HCT116 (cell line): ENCODE results near the gene FAM98C. TPM values are rescaled to one million over a fixed set of nuclear protein-coding genes. Genes with fewer than 3 reads are reported as not detected.

ENCODE experiments used
- ATAC-seq: fragments of 200-7000 bp; cut with Tn5 transposase; 2 replicates; pipeline ENCODE4 v1.9.1; 2020; ENCODE audit warnings: mild to moderate bottlenecking, moderate library complexity
- BruUV-seq: library from RNA; stranded (reverse); fragments of 400-500 nt; replicated peaks from 2 replicates; lab custom pipeline; 2021; lab: Mats Ljungman, UMichigan
- CTCF ChIA-PET: fragments of 300-600 bp; sonication (Branson Sonifier 250); formaldehyde crosslinking; loops from one replicate; lab custom pipeline; 2021; ENCODE audit warnings: antibody characterized with exemption; lab: Charles Lee
- POLR2A ChIA-PET: fragments of 300-600, 350-600 bp; sonication (Branson Sonifier 250); formaldehyde crosslinking; loops from one replicate; lab custom pipeline; 2021; ENCODE audit warnings: antibody characterized with exemption; lab: Charles Lee
- RAD21 ChIA-PET, 2 experiments: fragments of 300-600 bp; sonication (Branson Sonifier 250); formaldehyde crosslinking; loops; one replicate each; lab custom pipeline; 2023; ENCODE audit warnings: low total read pairs in 2 of 2; ENCODE audit not compliant: uncharacterized antibody in 2 of 2, unreplicated experiment in 2 of 2, low non-redundant PET in 1 of 2; lab: Charles Lee
- DNase-seq: peaks from one replicate; pipeline ENCODE4 v3.0.0-alpha.2; 2010; ENCODE audit warnings: low read depth, low spot score
- H2AFZ ChIP-seq: fragments of 200-600 bp; shearing (Covaris generic), sonication (generic); 2 replicates; pipeline ENCODE4 v1.6.1; 2017; ENCODE audit warnings: low read depth, mixed run types, mixed read lengths, antibody characterized with exemption, low read length; ENCODE audit not compliant: poor library complexity, severe bottlenecking
- H3K27ac ChIP-seq: 2 replicates; pipeline ENCODE4 v1.5.1; 2012; ENCODE audit warnings: low read depth, low read length
- H3K27me3 ChIP-seq: fragments of 200-600 bp; sonication (generic); 2 replicates; pipeline ENCODE4 v1.6.1; 2016; ENCODE audit warnings: mixed run types, low read length, mixed read lengths; ENCODE audit not compliant: insufficient read depth
- H3K36me3 ChIP-seq, 2 experiments: fragments of 200-500 bp in 1 of 2; fragments of 200-600 bp in 1 of 2; sonication (Bioruptor generic) in 1 of 2; sonication (generic) in 1 of 2; 2 replicates each; pipeline versions ENCODE4 v1.5.1 to v1.6.1; 2014 to 2016; ENCODE audit warnings: low read length in 2 of 2, inconsistent platforms in 1 of 2, mixed read lengths in 1 of 2, mixed run types in 1 of 2; ENCODE audit not compliant: insufficient read depth in 2 of 2, control insufficient read depth in 1 of 2
- H3K4me1 ChIP-seq, 2 experiments: fragments of 200-600 bp in 1 of 2; sonication (generic) in 1 of 2; 2 replicates each; pipeline versions ENCODE4 v1.5.1 to v1.6.1; 2012 to 2017; ENCODE audit warnings: low read length in 2 of 2, inconsistent platforms in 1 of 2, mild to moderate bottlenecking in 1 of 2, mixed read lengths in 1 of 2, mixed run types in 1 of 2, moderate library complexity in 1 of 2; ENCODE audit not compliant: insufficient read depth in 2 of 2, control insufficient read depth in 1 of 2
- H3K4me2 ChIP-seq: fragments of 200-600 bp; sonication (generic); 2 replicates; pipeline ENCODE4 v1.6.1; 2017; ENCODE audit warnings: mixed run types, low read length, mixed read lengths
- H3K4me3 ChIP-seq, 2 experiments: fragments of 200-600 bp in 1 of 2; sonication (generic) in 1 of 2; replicated peaks in 1 of 2; 2 replicates each; pipeline ENCODE4 v1.5.1; 2011 to 2016; ENCODE audit warnings: low read length in 2 of 2, control low read depth in 1 of 2, low read depth in 1 of 2, mild to moderate bottlenecking in 1 of 2, mixed read lengths in 1 of 2, mixed run types in 1 of 2
- H3K79me2 ChIP-seq: fragments of 200-600 bp; sonication (generic); 2 replicates; pipeline ENCODE4 v1.6.1; 2017; ENCODE audit warnings: mild to moderate bottlenecking, mixed run types, low read length, moderate library complexity, mixed read lengths; ENCODE audit not compliant: insufficient read depth
- H3K9ac ChIP-seq: fragments of 200-600 bp; sonication (generic); 2 replicates; pipeline ENCODE4 v1.6.1; 2016; ENCODE audit warnings: low read length, mixed read lengths
- H3K9me2 ChIP-seq: fragments of 200-600 bp; sonication (generic), shearing (Covaris generic); 2 replicates; pipeline ENCODE4 v1.6.1; 2017; ENCODE audit warnings: mixed run types, mild to moderate bottlenecking, moderate library complexity; ENCODE audit not compliant: insufficient read depth
- H3K9me3 ChIP-seq, 2 experiments: fragments of 200-500 bp in 1 of 2; fragments of 200-600 bp in 1 of 2; sonication (Bioruptor generic) in 1 of 2; sonication (generic) in 1 of 2; 2 replicates each; pipeline ENCODE4 v1.6.1; 2014 to 2017; ENCODE audit warnings: low read length in 2 of 2, mixed read lengths in 2 of 2, inconsistent platforms in 1 of 2, low read depth in 1 of 2, mild to moderate bottlenecking in 1 of 2, mixed run types in 1 of 2, moderate library complexity in 1 of 2; ENCODE audit not compliant: control insufficient read depth in 1 of 2, insufficient read depth in 1 of 2
- H4K20me1 ChIP-seq: fragments of 200-600 bp; sonication (generic), shearing (Covaris generic); 2 replicates; pipeline ENCODE4 v1.6.1; 2017; ENCODE audit warnings: mixed run types, mild to moderate bottlenecking, moderate library complexity; ENCODE audit not compliant: insufficient read depth
- CBX3 ChIP-seq: IDR thresholded peaks from 2 replicates; pipeline ENCODE4 v1.6.1; 2012; ENCODE audit warnings: low read depth
- CEBPB ChIP-seq: IDR thresholded peaks from 2 replicates; pipeline ENCODE4 v1.6.1; 2012; ENCODE audit warnings: low read depth
- CTCF ChIP-seq, 3 experiments: fragments of 200-600 bp in 1 of 3; sonication (generic) in 1 of 3; IDR thresholded peaks in 2 of 3; conservative IDR thresholded peaks in 1 of 3; 2 replicates each; pipeline ENCODE4 v1.5.1; 2012 to 2017; ENCODE audit warnings: low read depth in 2 of 3, low read length in 2 of 3, antibody characterized with exemption in 1 of 3, borderline replicate concordance in 1 of 3, control low read depth in 1 of 3, mild to moderate bottlenecking in 1 of 3, mixed read lengths in 1 of 3, mixed run types in 1 of 3, moderate library complexity in 1 of 3; ENCODE audit not compliant: insufficient read depth in 1 of 3
- EGR1 ChIP-seq: IDR thresholded peaks from 2 replicates; pipeline ENCODE4 v1.6.1; 2012; ENCODE audit warnings: low read depth
- EZH2phosphoT487 ChIP-seq: fragments of 200-600 bp; IDR thresholded peaks from 2 replicates; pipeline ENCODE4 v1.6.1; 2018; ENCODE audit warnings: antibody characterized with exemption, borderline replicate concordance
- FOSL1 ChIP-seq: IDR thresholded peaks from 2 replicates; pipeline ENCODE4 v1.6.1; 2012; ENCODE audit warnings: low read depth
- JUND ChIP-seq: IDR thresholded peaks from 2 replicates; pipeline ENCODE4 v1.6.1; 2012
- POLR2A ChIP-seq: IDR thresholded peaks from 2 replicates; pipeline ENCODE4 v1.7.0; 2011; ENCODE audit warnings: borderline replicate concordance; ENCODE audit not compliant: insufficient read depth, insufficient read length; ENCODE audit errors: extremely low read depth
- RAD21 ChIP-seq: IDR thresholded peaks from 2 replicates; pipeline ENCODE4 v1.6.1; 2012; ENCODE audit warnings: low read depth, mild to moderate bottlenecking
- REST ChIP-seq: IDR thresholded peaks from 2 replicates; pipeline ENCODE4 v1.6.1; 2012; ENCODE audit warnings: low read depth
- SIN3A ChIP-seq: IDR thresholded peaks from 2 replicates; pipeline ENCODE4 v1.6.1; 2012; ENCODE audit warnings: low read depth
- SP1 ChIP-seq: IDR thresholded peaks from 2 replicates; pipeline ENCODE4 v1.6.1; 2012; ENCODE audit warnings: low read depth
- SRF ChIP-seq: IDR thresholded peaks from 2 replicates; pipeline ENCODE4 v1.6.1; 2012; ENCODE audit warnings: low read depth
- ZBTB33 ChIP-seq: IDR thresholded peaks from 2 replicates; pipeline ENCODE4 v1.6.1; 2011; ENCODE audit warnings: mild to moderate bottlenecking, low read length, moderate library complexity; ENCODE audit not compliant: insufficient replicate concordance; ENCODE audit errors: extremely low read depth
- ZFX ChIP-seq: fragments of 450-650 bp; IDR thresholded peaks from 2 replicates; pipeline ENCODE4 v1.6.1; 2017
- ZNF274 ChIP-seq: fragments of 200-500 bp; sonication (Bioruptor generic); IDR thresholded peaks from 2 replicates; pipeline ENCODE4 v1.6.1; 2014; ENCODE audit warnings: mild to moderate bottlenecking, low read depth, low read length, inconsistent platforms
- intact Hi-C: fragments of 100-400 bp; cut with micrococcal nuclease; formaldehyde crosslinking; loops from 2 replicates; pipeline ENCODE4 v1.10.0; 2022
- total RNA-seq: library from RNA; stranded (reverse); gene quantifications from one replicate; pipeline ENCODE4 v1.2.1, GENCODE V29; 2021; ENCODE audit not compliant: unreplicated experiment

Gene FAM98C
- total RNA-seq, 1 experiment from 2014 or later: 33.8 TPM

- H3K36me3 ChIP-seq: no peaks in the 10 kb centered on the region
- ChIA-PET CTCF (interaction anchor here (0.5 to 1.6 kb wide), 3 partner anchors 24 to 216 kb away, joined by 3 to 5 read pairs (median 3); partner anchors contain the start of gene FAM98C), RAD21 (no interaction called here), POLR2A (interaction anchor here (0.6 kb wide), 1 partner anchor 60 kb away, joined by 5 read pairs; no protein-coding TSS in a partner anchor)
- no peak overlapping the region for H3K9ac ChIP-seq
- H3K27ac ChIP-seq: no peak overlapping the region
- no peaks in the 10 kb centered on the region for H3K9me3 ChIP-seq
- no peak for DNase-seq
- intact Hi-C loops: no loop called here
- no peaks in the 10 kb centered on the region for H3K79me2 ChIP-seq
- no peaks in the 10 kb centered on the region for H4K20me1 ChIP-seq
- H3K4me1 ChIP-seq: peaks cover 3 to 10% of the 10 kb centered on the region in 2 experiments; a peak in 3 of 4 replicates
- H3K27me3 ChIP-seq: no peaks in the 10 kb centered on the region
- ATAC-seq: no peak
- H3K4me2 ChIP-seq: no peak overlapping the region
- H2AFZ ChIP-seq: no peak overlapping the region
- BruUV-seq: no TSS peak
- no peak overlapping the region for H3K4me3 ChIP-seq
- TF ChIP-seq CBX3: no peak
- TF ChIP-seq SP1: no peak
- TF ChIP-seq JUND: no peak
- no peak for TF ChIP-seq FOSL1
- no peak for TF ChIP-seq CTCF (IDR thresholded peaks at IDR 0.05 in 2 of 3, conservative IDR thresholded peaks at IDR 0.05 in 1 of 3; ENCODE audit: borderline replicate concordance in 1 of 3, insufficient read depth in 1 of 3, low read depth in 2 of 3, low read length in 2 of 3)
- TF ChIP-seq ZBTB33: no peak
- no peak for TF ChIP-seq SIN3A
- no peak for TF ChIP-seq REST
- no peak for TF ChIP-seq RAD21
- TF ChIP-seq EZH2phosphoT487: no peak
- TF ChIP-seq POLR2A: no peak
- TF ChIP-seq EGR1: no peak
- no peak for TF ChIP-seq ZNF274
- TF ChIP-seq CEBPB: no peak
- TF ChIP-seq ZFX: no peak
- no peak for TF ChIP-seq SRF
- H3K9me2 ChIP-seq: no peaks in the 10 kb centered on the region
Observed at GRCh38 chr19:38453596-38453995, 50.7 kb downstream of the FAM98C start.
